H1 (cell line): ENCODE results near the gene MAGEB3. TPM values are rescaled to one million over a fixed set of nuclear protein-coding genes. Genes with fewer than 3 reads are reported as not detected.

Experiments
- CTCF ChIA-PET: fragments of 300-600 bp; sonication (Branson Sonifier 250); formaldehyde crosslinking; loops from one replicate; lab custom pipeline; 2021; ENCODE audit not compliant: partially characterized antibody; lab: Charles Lee
- POLR2A ChIA-PET: fragments of 300-600 bp; sonication (Branson Sonifier 250); formaldehyde crosslinking; loops from one replicate; lab custom pipeline; 2021; ENCODE audit warnings: inconsistent platforms; ENCODE audit not compliant: partially characterized antibody; lab: Charles Lee
- DNase-seq, 2 experiments: peaks; one replicate each; pipeline versions ENCODE4 v3.0.0 to v3.0.0-alpha.2; 2010 to 2022; ENCODE audit warnings: low spot score in 2 of 2, low read depth in 1 of 2, mixed read lengths in 1 of 2
- FAIRE-seq: peaks from 2 replicates; lab custom pipeline; 2011; peaks lifted over from hg19 to GRCh38; lab: Jason Lieb, UNC
- H2AFZ ChIP-seq: 2 replicates; pipeline ENCODE4 v1.8.1; 2012; ENCODE audit warnings: low read length, inconsistent platforms
- H2AK5ac ChIP-seq: 2 replicates; pipeline ENCODE4 v1.6.1; 2013; ENCODE audit warnings: low read depth, low read length
- H2BK120ac ChIP-seq: replicated peaks from 2 replicates; pipeline ENCODE3; 2013; ENCODE audit warnings: low read depth, low read length, inconsistent platforms
- H2BK12ac ChIP-seq: 2 replicates; pipeline ENCODE4 v1.6.1; 2013; ENCODE audit warnings: low read depth, low read length
- H2BK15ac ChIP-seq: 2 replicates; pipeline ENCODE4 v1.6.1; 2013; ENCODE audit warnings: low read length
- H2BK20ac ChIP-seq: 2 replicates; pipeline ENCODE4 v1.6.1; 2013; ENCODE audit warnings: low read length
- H2BK5ac ChIP-seq: 2 replicates; pipeline ENCODE4 v1.6.1; 2013; ENCODE audit warnings: low read depth, low read length
- H3K14ac ChIP-seq: 2 replicates; pipeline ENCODE4 v1.6.1; 2013; ENCODE audit warnings: inconsistent platforms; ENCODE audit not compliant: insufficient read length
- H3K18ac ChIP-seq: 2 replicates; pipeline ENCODE4 v1.6.1; 2013; ENCODE audit warnings: low read length; ENCODE audit errors: extremely low read depth
- H3K23ac ChIP-seq: 2 replicates; pipeline ENCODE4 v1.6.1; 2013; ENCODE audit warnings: inconsistent platforms; ENCODE audit not compliant: insufficient read length
- H3K23me2 ChIP-seq: 2 replicates; pipeline ENCODE4 v1.6.1; 2013; ENCODE audit warnings: low read depth, low read length
- H3K27ac ChIP-seq: 2 replicates; pipeline ENCODE4 v1.6.1; 2011; ENCODE audit warnings: low read depth, low read length, inconsistent platforms
- H3K27me3 ChIP-seq, 4 experiments: replicated peaks in 1 of 4; 1 replicate in 1 of 4; 2 replicates in 3 of 4; pipeline versions ENCODE4 v1.6.1 to v1.8.1; 2011 to 2013; ENCODE audit warnings: low read length in 3 of 4, mild to moderate bottlenecking in 3 of 4, inconsistent platforms in 2 of 4, mixed read lengths in 2 of 4, moderate library complexity in 1 of 4; ENCODE audit not compliant: control insufficient read depth in 3 of 4, insufficient read depth in 3 of 4; ENCODE audit errors: extremely low read depth in 1 of 4
- H3K36me3 ChIP-seq, 4 experiments: 2 replicates each; pipeline versions ENCODE4 v1.6.1 to v1.8.1; 2011 to 2013; ENCODE audit warnings: mild to moderate bottlenecking in 4 of 4, low read length in 3 of 4, moderate library complexity in 2 of 4, control low read depth in 1 of 4, inconsistent platforms in 1 of 4; ENCODE audit not compliant: insufficient read depth in 4 of 4, control insufficient read depth in 2 of 4
- H3K4ac ChIP-seq: replicated peaks from 2 replicates; pipeline ENCODE3; 2013; ENCODE audit warnings: low read length, low read depth, mixed read lengths, inconsistent platforms; ENCODE audit not compliant: insufficient read length
- H3K4me1 ChIP-seq, 4 experiments: replicated peaks in 1 of 4; 1 replicate in 1 of 4; 2 replicates in 3 of 4; pipeline versions ENCODE4 v1.6.1 to v1.8.1; 2011 to 2013; ENCODE audit warnings: low read length in 3 of 4, inconsistent platforms in 2 of 4, mixed read lengths in 1 of 4; ENCODE audit not compliant: insufficient read depth in 4 of 4, control insufficient read depth in 3 of 4
- H3K4me2 ChIP-seq, 2 experiments: 2 replicates each; pipeline versions ENCODE4 v1.6.1 to v1.8.1; 2011 to 2013; ENCODE audit warnings: low read depth in 2 of 2, low read length in 2 of 2, control low read depth in 1 of 2, inconsistent platforms in 1 of 2, mild to moderate bottlenecking in 1 of 2; ENCODE audit not compliant: insufficient read depth in 1 of 2
- H3K4me3 ChIP-seq, 4 experiments: fragments of 200-600, 300-600 bp in 1 of 4; sonication (generic), shearing (Covaris generic), sonication (Bioruptor Twin) in 1 of 4; 2 replicates each; pipeline versions ENCODE4 v1.5.1 to v1.8.1; 2011 to 2016; ENCODE audit warnings: low read length in 4 of 4, low read depth in 3 of 4, control low read depth in 2 of 4, inconsistent platforms in 2 of 4, mild to moderate bottlenecking in 2 of 4, mixed read lengths in 1 of 4, moderate library complexity in 1 of 4; ENCODE audit not compliant: insufficient read depth in 2 of 4; ENCODE audit errors: extremely low read depth in 1 of 4
- H3K56ac ChIP-seq: replicated peaks from 2 replicates; pipeline ENCODE3; 2013; ENCODE audit warnings: low read depth, mild to moderate bottlenecking, mixed read lengths, low read length, inconsistent platforms; ENCODE audit not compliant: insufficient read length
- H3K79me1 ChIP-seq: 2 replicates; pipeline ENCODE4 v1.6.1; 2013; ENCODE audit warnings: low read depth, low read length, control low read depth
- H3K79me2 ChIP-seq, 2 experiments: 2 replicates each; pipeline versions ENCODE4 v1.6.1 to v1.8.1; 2012 to 2013; ENCODE audit warnings: low read length in 2 of 2, mild to moderate bottlenecking in 2 of 2, inconsistent platforms in 1 of 2; ENCODE audit not compliant: insufficient read depth in 2 of 2, control insufficient read depth in 1 of 2
- H3K9ac ChIP-seq, 4 experiments: replicated peaks in 1 of 4; 1 replicate in 1 of 4; 2 replicates in 3 of 4; pipeline versions ENCODE4 v1.6.1 to v1.8.1; 2011 to 2013; ENCODE audit warnings: low read depth in 3 of 4, low read length in 3 of 4, control low read depth in 2 of 4, mild to moderate bottlenecking in 2 of 4, moderate library complexity in 2 of 4, inconsistent platforms in 1 of 4; ENCODE audit errors: extremely low read depth in 1 of 4
- H3K9me3 ChIP-seq, 2 experiments: 2 replicates each; pipeline versions ENCODE4 v1.6.1 to v1.8.1; 2012 to 2013; ENCODE audit warnings: mild to moderate bottlenecking in 2 of 2, moderate library complexity in 2 of 2, control low read depth in 1 of 2, inconsistent platforms in 1 of 2, low read depth in 1 of 2, low read length in 1 of 2, mixed read lengths in 1 of 2; ENCODE audit not compliant: insufficient read depth in 2 of 2
- H4K20me1 ChIP-seq, 2 experiments: replicated peaks in 1 of 2; 2 replicates each; pipeline versions ENCODE3 to v1.8.1; 2011 to 2013; ENCODE audit warnings: inconsistent platforms in 2 of 2, low read length in 2 of 2, mild to moderate bottlenecking in 1 of 2; ENCODE audit not compliant: insufficient read depth in 2 of 2, control insufficient read depth in 1 of 2
- H4K5ac ChIP-seq: 2 replicates; pipeline ENCODE4 v1.6.1; 2013; ENCODE audit warnings: low read length, low read depth, mixed read lengths, inconsistent platforms; ENCODE audit not compliant: insufficient read length
- H4K8ac ChIP-seq: 2 replicates; pipeline ENCODE4 v1.8.0; 2013; ENCODE audit warnings: mild to moderate bottlenecking, moderate library complexity, low read length, inconsistent platforms; ENCODE audit not compliant: insufficient read depth; ENCODE audit errors: extremely low read depth
- H4K91ac ChIP-seq: replicated peaks from 2 replicates; pipeline ENCODE3; 2013; ENCODE audit warnings: low read length, mixed read lengths, inconsistent platforms; ENCODE audit not compliant: insufficient read length
- CHD2 ChIP-seq: IDR thresholded peaks from 2 replicates; pipeline ENCODE4 v1.6.1; 2012; ENCODE audit warnings: low read length, improper control_type of control experiment
- GABPA ChIP-seq: IDR thresholded peaks from 2 replicates; pipeline ENCODE4 v1.6.1; 2011; ENCODE audit warnings: mild to moderate bottlenecking, low read length, moderate library complexity, borderline replicate concordance; ENCODE audit not compliant: insufficient read depth
- HDAC6 ChIP-seq: IDR thresholded peaks from one replicate; pipeline ENCODE4 v1.7.1; 2012; ENCODE audit warnings: low read depth, mild to moderate bottlenecking, inconsistent platforms, low read length, moderate library complexity
- KDM4A ChIP-seq: IDR thresholded peaks from one replicate; pipeline ENCODE4 v1.7.1; 2012; ENCODE audit warnings: low read depth, mild to moderate bottlenecking, moderate library complexity, low read length, inconsistent platforms; ENCODE audit not compliant: severe bottlenecking
- TCF12 ChIP-seq: IDR thresholded peaks from 2 replicates; pipeline ENCODE4 v1.6.1; 2011; ENCODE audit warnings: low read depth, mild to moderate bottlenecking, low read length
- polyA plus RNA-seq, 7 experiments: library from polyadenylated mRNA; depleted of rRNA in 3 of 7; stranded (reverse) in 5 of 7; unstranded in 2 of 7; fragments of >200 nt in 5 of 7; fragments of 200-250 nt in 2 of 7; gene quantifications; 1 replicate in 5 of 7; 2 replicates in 1 of 7; 4 replicates in 1 of 7; pipeline versions ENCODE4 v1.2.1 to v1.2.3, GENCODE V29; 2011 to 2013; ENCODE audit warnings: missing spikeins in 2 of 7, mixed read lengths in 2 of 7
- total RNA-seq: library from RNA; stranded (reverse); fragmentation: NEBNext Ultra II Directional; extraction: Animal tissue kit (Norgen Biotek cat#: 25700); gene quantifications from 2 replicates; pipeline ENCODE4 v1.2.1, GENCODE V29; 2021
- TF ChIP-seq, protein P1 (sequence below): IDR thresholded peaks from 2 replicates; pipeline ENCODE4 v1.6.1; 2011; ENCODE audit warnings: low read length, improper control_type of control experiment

Gene MAGEB3
- total and polyA plus RNA-seq, 2 of the 8 experiments (the other 6 are each of a cell fraction or from before 2014, with no cell fraction given): not detected

DNA sequence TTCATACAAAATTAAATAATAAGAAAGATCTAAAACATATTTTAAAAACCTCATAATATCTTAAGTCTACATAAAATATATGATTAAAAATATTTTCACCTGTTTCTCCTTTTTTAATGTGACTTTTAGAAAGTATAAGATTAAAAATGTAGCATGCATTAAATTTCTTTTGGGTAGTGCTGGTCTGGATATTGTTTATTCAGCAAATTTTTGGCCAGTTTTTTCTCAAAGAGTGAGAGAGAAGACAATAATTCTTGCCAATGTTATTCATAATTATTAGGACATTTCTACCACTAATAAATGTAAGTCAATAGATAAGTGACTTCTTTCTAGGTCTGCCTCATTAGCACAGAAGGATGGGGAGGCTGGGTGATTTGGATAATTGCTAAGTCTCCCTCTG is 30.6 kb downstream of the MAGEB3 start:
- H3K36me3 ChIP-seq: no peaks in the 10 kb centered on the region
- no peaks in the 10 kb centered on the region for H3K79me1 ChIP-seq
- H3K23me2 ChIP-seq: no peaks in the 10 kb centered on the region; the same call in 1 of the 2 replicates
- H3K27ac ChIP-seq: no peak overlapping the region
- CTCF ChIA-PET: no interaction called here
- FAIRE-seq: no peak
- H4K8ac ChIP-seq: no peak overlapping the region
- H3K23ac ChIP-seq: no peak overlapping the region
- H3K4ac ChIP-seq: no peak overlapping the region
- no peak overlapping the region for H3K4me3 ChIP-seq
- H3K79me2 ChIP-seq: no peaks in the 10 kb centered on the region
- H3K27me3 ChIP-seq: no peaks in the 10 kb centered on the region
- H3K9me3 ChIP-seq: peaks cover 5 to 11% of the 10 kb centered on the region in 2 experiments; a peak in 2 of 4 replicates
- H4K5ac ChIP-seq: no peak overlapping the region
- no peak overlapping the region for H2BK12ac ChIP-seq
- no peak overlapping the region for H3K4me2 ChIP-seq
- H2BK120ac ChIP-seq: no peak overlapping the region
- H4K91ac ChIP-seq: no peak overlapping the region
- H3K14ac ChIP-seq: no peak overlapping the region
- H2BK20ac ChIP-seq: no peak overlapping the region
- no peak overlapping the region for H2AFZ ChIP-seq
- no peak for TF ChIP-seq HDAC6
- TF ChIP-seq, protein P1, sequence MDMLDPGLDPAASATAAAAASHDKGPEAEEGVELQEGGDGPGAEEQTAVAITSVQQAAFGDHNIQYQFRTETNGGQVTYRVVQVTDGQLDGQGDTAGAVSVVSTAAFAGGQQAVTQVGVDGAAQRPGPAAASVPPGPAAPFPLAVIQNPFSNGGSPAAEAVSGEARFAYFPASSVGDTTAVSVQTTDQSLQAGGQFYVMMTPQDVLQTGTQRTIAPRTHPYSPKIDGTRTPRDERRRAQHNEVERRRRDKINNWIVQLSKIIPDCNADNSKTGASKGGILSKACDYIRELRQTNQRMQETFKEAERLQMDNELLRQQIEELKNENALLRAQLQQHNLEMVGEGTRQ: no peak
- TF ChIP-seq CHD2: no peak
- TF ChIP-seq GABPA: no peak
- TF ChIP-seq KDM4A: no peak
- TF ChIP-seq TCF12: no peak
- TF ChIP-seq, all 59 proteins: peak for 0
- Histone ChIP-seq H4K20me1 (no peaks in the 10 kb centered on the region), H3K56ac (no peak overlapping the region), H3K9ac (no peak overlapping the region), H3K4me1 (no peaks in the 10 kb centered on the region), H2BK5ac (no peak overlapping the region), H2AK5ac (no peak overlapping the region), H3K18ac (no peak overlapping the region), H2BK15ac (no peak overlapping the region)
- no peak for DNase-seq
- POLR2A ChIA-PET: no interaction called here
